GM18505 (cell line): ENCODE measurements around the gene EEFSEC.

Experiments
- ATAC-seq: cut with Tn5 transposase; IDR thresholded peaks from one replicate; pipeline ENCODE4 v1.9.1; 2021; ENCODE audit not compliant: unreplicated experiment
- POLR2A ChIP-seq: IDR thresholded peaks from 4 replicates; pipeline ENCODE4 v1.6.1; 2011; ENCODE audit warnings: borderline replicate concordance; ENCODE audit not compliant: insufficient read depth, insufficient read length; ENCODE audit errors: extremely low read depth

The EEFSEC gene

GRCh38 chr3:128455786-128456748 is 302.8 kb downstream of the EEFSEC start:
- ATAC-seq = no peak
- no peak for TF ChIP-seq POLR2A

GRCh38 chr3:128456776-128457715 is 303.8 kb downstream of the EEFSEC start:
- no peak for TF ChIP-seq POLR2A
- ATAC-seq = no peak

DNA sequence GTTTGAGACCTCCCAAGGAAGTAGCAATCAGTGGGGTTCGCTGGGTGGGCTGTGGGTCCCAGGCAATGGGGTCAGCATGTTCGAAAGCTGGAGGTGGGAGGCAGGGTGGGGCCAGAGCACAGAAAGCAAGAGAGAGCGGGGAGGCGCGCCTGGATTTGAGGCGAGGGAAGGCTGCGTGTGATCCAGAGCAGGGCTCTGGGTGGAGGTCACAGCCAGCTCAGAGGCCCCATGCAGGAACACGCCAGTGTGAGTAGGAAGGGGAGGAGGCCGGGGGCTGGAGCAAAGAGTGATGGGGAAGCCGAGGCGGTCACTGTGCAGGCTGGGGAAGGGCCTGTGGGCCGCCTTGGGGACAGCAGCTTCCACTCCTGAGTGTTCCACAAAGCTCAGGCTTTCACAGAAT is 304.7 kb downstream of the EEFSEC start:
- ATAC-seq = no peak
- TF ChIP-seq POLR2A = no peak
